HCT116 (cell line): Measurements from ENCODE around the gene POLR2A. TPM values are rescaled to one million over a fixed set of nuclear protein-coding genes. Genes with fewer than 3 reads are reported as not detected.

Experiments
- ATAC-seq: fragments of 200-7000 bp; cut with Tn5 transposase; 2 replicates; pipeline ENCODE4 v1.9.1; 2020; ENCODE audit warnings: mild to moderate bottlenecking, moderate library complexity
- BruUV-seq: library from RNA; stranded (reverse); fragments of 400-500 nt; replicated peaks from 2 replicates; lab custom pipeline; 2021; lab: Mats Ljungman, UMichigan
- CTCF ChIA-PET: fragments of 300-600 bp; sonication (Branson Sonifier 250); formaldehyde crosslinking; loops from one replicate; lab custom pipeline; 2021; ENCODE audit warnings: antibody characterized with exemption; lab: Charles Lee
- POLR2A ChIA-PET: fragments of 300-600, 350-600 bp; sonication (Branson Sonifier 250); formaldehyde crosslinking; loops from one replicate; lab custom pipeline; 2021; ENCODE audit warnings: antibody characterized with exemption; lab: Charles Lee
- RAD21 ChIA-PET, 2 experiments: fragments of 300-600 bp; sonication (Branson Sonifier 250); formaldehyde crosslinking; loops; one replicate each; lab custom pipeline; 2023; ENCODE audit warnings: low total read pairs in 2 of 2; ENCODE audit not compliant: uncharacterized antibody in 2 of 2, unreplicated experiment in 2 of 2, low non-redundant PET in 1 of 2; lab: Charles Lee
- DNase-seq: peaks from one replicate; pipeline ENCODE4 v3.0.0-alpha.2; 2010; ENCODE audit warnings: low read depth, low spot score
- H2AFZ ChIP-seq: fragments of 200-600 bp; shearing (Covaris generic), sonication (generic); 2 replicates; pipeline ENCODE4 v1.6.1; 2017; ENCODE audit warnings: low read depth, mixed run types, mixed read lengths, antibody characterized with exemption, low read length; ENCODE audit not compliant: poor library complexity, severe bottlenecking
- H3K27ac ChIP-seq: 2 replicates; pipeline ENCODE4 v1.5.1; 2012; ENCODE audit warnings: low read depth, low read length
- H3K27me3 ChIP-seq: fragments of 200-600 bp; sonication (generic); 2 replicates; pipeline ENCODE4 v1.6.1; 2016; ENCODE audit warnings: mixed run types, low read length, mixed read lengths; ENCODE audit not compliant: insufficient read depth
- H3K36me3 ChIP-seq, 2 experiments: fragments of 200-500 bp in 1 of 2; fragments of 200-600 bp in 1 of 2; sonication (Bioruptor generic) in 1 of 2; sonication (generic) in 1 of 2; 2 replicates each; pipeline versions ENCODE4 v1.5.1 to v1.6.1; 2014 to 2016; ENCODE audit warnings: low read length in 2 of 2, inconsistent platforms in 1 of 2, mixed read lengths in 1 of 2, mixed run types in 1 of 2; ENCODE audit not compliant: insufficient read depth in 2 of 2, control insufficient read depth in 1 of 2
- H3K4me1 ChIP-seq, 2 experiments: fragments of 200-600 bp in 1 of 2; sonication (generic) in 1 of 2; 2 replicates each; pipeline versions ENCODE4 v1.5.1 to v1.6.1; 2012 to 2017; ENCODE audit warnings: low read length in 2 of 2, inconsistent platforms in 1 of 2, mild to moderate bottlenecking in 1 of 2, mixed read lengths in 1 of 2, mixed run types in 1 of 2, moderate library complexity in 1 of 2; ENCODE audit not compliant: insufficient read depth in 2 of 2, control insufficient read depth in 1 of 2
- H3K4me2 ChIP-seq: fragments of 200-600 bp; sonication (generic); 2 replicates; pipeline ENCODE4 v1.6.1; 2017; ENCODE audit warnings: mixed run types, low read length, mixed read lengths
- H3K4me3 ChIP-seq, 2 experiments: fragments of 200-600 bp in 1 of 2; sonication (generic) in 1 of 2; replicated peaks in 1 of 2; 2 replicates each; pipeline ENCODE4 v1.5.1; 2011 to 2016; ENCODE audit warnings: low read length in 2 of 2, control low read depth in 1 of 2, low read depth in 1 of 2, mild to moderate bottlenecking in 1 of 2, mixed read lengths in 1 of 2, mixed run types in 1 of 2
- H3K79me2 ChIP-seq: fragments of 200-600 bp; sonication (generic); 2 replicates; pipeline ENCODE4 v1.6.1; 2017; ENCODE audit warnings: mild to moderate bottlenecking, mixed run types, low read length, moderate library complexity, mixed read lengths; ENCODE audit not compliant: insufficient read depth
- H3K9ac ChIP-seq: fragments of 200-600 bp; sonication (generic); 2 replicates; pipeline ENCODE4 v1.6.1; 2016; ENCODE audit warnings: low read length, mixed read lengths
- H3K9me2 ChIP-seq: fragments of 200-600 bp; sonication (generic), shearing (Covaris generic); 2 replicates; pipeline ENCODE4 v1.6.1; 2017; ENCODE audit warnings: mixed run types, mild to moderate bottlenecking, moderate library complexity; ENCODE audit not compliant: insufficient read depth
- H3K9me3 ChIP-seq, 2 experiments: fragments of 200-500 bp in 1 of 2; fragments of 200-600 bp in 1 of 2; sonication (Bioruptor generic) in 1 of 2; sonication (generic) in 1 of 2; 2 replicates each; pipeline ENCODE4 v1.6.1; 2014 to 2017; ENCODE audit warnings: low read length in 2 of 2, mixed read lengths in 2 of 2, inconsistent platforms in 1 of 2, low read depth in 1 of 2, mild to moderate bottlenecking in 1 of 2, mixed run types in 1 of 2, moderate library complexity in 1 of 2; ENCODE audit not compliant: control insufficient read depth in 1 of 2, insufficient read depth in 1 of 2
- H4K20me1 ChIP-seq: fragments of 200-600 bp; sonication (generic), shearing (Covaris generic); 2 replicates; pipeline ENCODE4 v1.6.1; 2017; ENCODE audit warnings: mixed run types, mild to moderate bottlenecking, moderate library complexity; ENCODE audit not compliant: insufficient read depth
- CBX3 ChIP-seq: IDR thresholded peaks from 2 replicates; pipeline ENCODE4 v1.6.1; 2012; ENCODE audit warnings: low read depth
- CTCF ChIP-seq, 3 experiments: fragments of 200-600 bp in 1 of 3; sonication (generic) in 1 of 3; IDR thresholded peaks in 2 of 3; conservative IDR thresholded peaks in 1 of 3; 2 replicates each; pipeline ENCODE4 v1.5.1; 2012 to 2017; ENCODE audit warnings: low read depth in 2 of 3, low read length in 2 of 3, antibody characterized with exemption in 1 of 3, borderline replicate concordance in 1 of 3, control low read depth in 1 of 3, mild to moderate bottlenecking in 1 of 3, mixed read lengths in 1 of 3, mixed run types in 1 of 3, moderate library complexity in 1 of 3; ENCODE audit not compliant: insufficient read depth in 1 of 3
- ELF1 ChIP-seq: IDR thresholded peaks from 2 replicates; pipeline ENCODE4 v1.6.1; 2012; ENCODE audit warnings: low read depth, borderline replicate concordance
- EZH2phosphoT487 ChIP-seq: fragments of 200-600 bp; IDR thresholded peaks from 2 replicates; pipeline ENCODE4 v1.6.1; 2018; ENCODE audit warnings: antibody characterized with exemption, borderline replicate concordance
- FOSL1 ChIP-seq: IDR thresholded peaks from 2 replicates; pipeline ENCODE4 v1.6.1; 2012; ENCODE audit warnings: low read depth
- JUND ChIP-seq: IDR thresholded peaks from 2 replicates; pipeline ENCODE4 v1.6.1; 2012
- POLR2A ChIP-seq: IDR thresholded peaks from 2 replicates; pipeline ENCODE4 v1.7.0; 2011; ENCODE audit warnings: borderline replicate concordance; ENCODE audit not compliant: insufficient read depth, insufficient read length; ENCODE audit errors: extremely low read depth
- RAD21 ChIP-seq: IDR thresholded peaks from 2 replicates; pipeline ENCODE4 v1.6.1; 2012; ENCODE audit warnings: low read depth, mild to moderate bottlenecking
- REST ChIP-seq: IDR thresholded peaks from 2 replicates; pipeline ENCODE4 v1.6.1; 2012; ENCODE audit warnings: low read depth
- SIN3A ChIP-seq: IDR thresholded peaks from 2 replicates; pipeline ENCODE4 v1.6.1; 2012; ENCODE audit warnings: low read depth
- SP1 ChIP-seq: IDR thresholded peaks from 2 replicates; pipeline ENCODE4 v1.6.1; 2012; ENCODE audit warnings: low read depth
- ZNF274 ChIP-seq: fragments of 200-500 bp; sonication (Bioruptor generic); IDR thresholded peaks from 2 replicates; pipeline ENCODE4 v1.6.1; 2014; ENCODE audit warnings: mild to moderate bottlenecking, low read depth, low read length, inconsistent platforms
- intact Hi-C: fragments of 100-400 bp; cut with micrococcal nuclease; formaldehyde crosslinking; loops from 2 replicates; pipeline ENCODE4 v1.10.0; 2022
- total RNA-seq: library from RNA; stranded (reverse); gene quantifications from one replicate; pipeline ENCODE4 v1.2.1, GENCODE V29; 2021; ENCODE audit not compliant: unreplicated experiment
- TF ChIP-seq, protein P1 (sequence below): IDR thresholded peaks from 2 replicates; pipeline ENCODE4 v1.6.1; 2012

Gene POLR2A
- total RNA-seq, 1 experiment from 2014 or later = 205 TPM

DNA sequence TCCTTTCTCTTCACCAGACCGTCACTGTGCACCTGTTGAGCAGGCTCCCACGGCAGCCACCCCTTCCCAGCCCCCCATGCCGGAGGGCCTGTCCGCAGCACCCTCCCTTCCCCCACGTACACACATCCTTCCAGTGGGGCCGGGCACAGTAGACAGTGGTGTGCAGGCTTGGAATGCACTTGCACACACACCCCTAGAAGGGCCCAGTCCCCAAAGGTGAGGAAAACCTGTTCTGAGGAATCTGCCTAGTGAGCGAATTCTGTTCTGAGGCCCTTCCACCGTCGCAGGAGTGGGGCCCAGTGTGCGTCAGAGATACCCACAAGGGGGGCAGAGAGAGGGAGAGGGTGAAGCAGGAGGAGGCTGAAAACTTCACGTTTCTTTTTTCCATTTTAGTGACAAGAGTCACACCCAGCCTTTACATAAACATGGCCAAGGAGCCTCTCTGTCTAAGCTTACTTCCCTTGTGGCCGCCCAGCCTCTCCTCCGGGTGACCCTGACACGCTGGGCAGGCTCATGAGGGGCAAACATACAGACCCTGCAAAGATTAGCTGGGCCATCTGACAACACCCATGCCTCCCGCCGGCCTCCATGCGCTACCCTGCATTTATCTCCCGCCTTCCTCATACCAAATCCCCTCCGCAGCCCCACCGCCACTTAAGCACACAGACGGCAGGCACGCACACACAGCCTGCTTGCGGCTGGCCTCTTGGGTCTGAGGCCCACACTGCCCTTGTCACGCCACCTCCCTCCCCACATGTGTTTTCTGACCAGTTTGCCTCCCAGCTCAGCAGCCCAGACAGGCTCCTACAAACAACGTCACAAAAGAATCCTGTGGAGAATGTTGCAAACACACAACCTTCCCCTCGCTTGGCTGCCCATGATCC lies 6.5 kb upstream of the POLR2A start:
- ChIA-PET RAD21 (no interaction called here), POLR2A (interaction anchor here (0.9 kb wide), 1 partner anchor 32 kb away, joined by 3 read pairs; no protein-coding TSS in a partner anchor), CTCF (no interaction called here)
- Histone ChIP-seq H2AFZ (no peak overlapping the region), H3K79me2 (peaks cover 36% of the 10 kb centered on the region), H3K27me3 (no peaks in the 10 kb centered on the region), H4K20me1 (no peaks in the 10 kb centered on the region), H3K27ac (peak overlapping the region; percentile 11; the same call in 1 of the 2 replicates), H3K9me2 (no peaks in the 10 kb centered on the region), H3K4me2 (peak overlapping the region; percentile 100), H3K9ac (peak overlapping the region; percentile 89; the same call in 1 of the 2 replicates), H3K36me3 (no peaks in the 10 kb centered on the region), H3K9me3 (no peaks in the 10 kb centered on the region), H3K4me1 (peaks cover 25 to 54% of the 10 kb centered on the region in 2 experiments), H3K4me3 (no peak overlapping the region)
- DNase-seq (no peak), ATAC-seq (no peak)
- no TSS peak for BruUV-seq
- intact Hi-C loops = loop anchor here (2.0 kb wide), 1 partner anchor 121 kb away; no protein-coding TSS in a partner anchor
- TF ChIP-seq CBX3 = no peak
- TF ChIP-seq EZH2phosphoT487 = no peak
- no peak for TF ChIP-seq CTCF (IDR thresholded peaks at IDR 0.05 in 2 of 3, conservative IDR thresholded peaks at IDR 0.05 in 1 of 3; ENCODE audit: borderline replicate concordance in 1 of 3, insufficient read depth in 1 of 3, low read depth in 2 of 3, low read length in 2 of 3)
- TF ChIP-seq ZNF274 = no peak
- no peak for TF ChIP-seq REST
- TF ChIP-seq FOSL1 = no peak
- no peak for TF ChIP-seq POLR2A
- no peak for TF ChIP-seq SP1
- no peak for TF ChIP-seq SIN3A
- no peak for TF ChIP-seq ELF1
- no peak for TF ChIP-seq RAD21
- TF ChIP-seq JUND = no peak
- TF ChIP-seq, protein P1, sequence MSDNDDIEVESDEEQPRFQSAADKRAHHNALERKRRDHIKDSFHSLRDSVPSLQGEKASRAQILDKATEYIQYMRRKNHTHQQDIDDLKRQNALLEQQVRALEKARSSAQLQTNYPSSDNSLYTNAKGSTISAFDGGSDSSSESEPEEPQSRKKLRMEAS = no peak
